Gastroesophageal sphincter (tissue), 4 donors: ENCODE results near the gene DUSP16. TPM values are rescaled to one million over a fixed set of nuclear protein-coding genes. Genes with fewer than 3 reads are reported as not detected.

ENCODE experiments used
- ATAC-seq: fragments of 150-250 bp; one replicate; pipeline ENCODE4 v1.9.1; 2016; ENCODE audit warnings: mild to moderate bottlenecking, moderate library complexity
- H3K27ac ChIP-seq, 4 donors: fragments of 200-600 bp; sonication (generic) in 3 of 4; 1 replicate in 3 of 4; 2 replicates in 1 of 4; pipeline ENCODE4 v1.5.1; 2016 to 2019
- H3K27me3 ChIP-seq: fragments of 200-600 bp; sonication (generic); one replicate; pipeline ENCODE4 v1.5.1; 2019
- H3K36me3 ChIP-seq, 2 donors: fragments of 200-600 bp; sonication (generic); one replicate each; pipeline ENCODE4 v1.5.1; 2019; ENCODE audit warnings: control low read depth in 1 of 2
- H3K4me1 ChIP-seq, 3 donors: fragments of 200-600 bp; sonication (generic); 1 replicate in 2 of 3; 2 replicates in 1 of 3; pipeline ENCODE4 v1.5.1; 2016 to 2019; ENCODE audit warnings: control low read depth in 2 of 3
- H3K4me3 ChIP-seq, 2 donors: fragments of 200-600 bp; sonication (generic); one replicate each; pipeline ENCODE4 v1.5.1; 2019; ENCODE audit warnings: mild to moderate bottlenecking in 1 of 2, moderate library complexity in 1 of 2
- H3K9me3 ChIP-seq, 3 donors: fragments of 200-600 bp; sonication (generic); one replicate each; pipeline ENCODE4 v1.5.1; 2017 to 2019; ENCODE audit warnings: control low read depth in 2 of 3
- CTCF ChIP-seq, 4 experiments: fragments of 200-600 bp in 2 of 4; fragments of 450-650 bp in 2 of 4; sonication (generic) in 1 of 4; IDR thresholded peaks; one replicate each; pipeline ENCODE4 v1.5.1; 2017 to 2019; ENCODE audit warnings: antibody characterized with exemption in 4 of 4, mild to moderate bottlenecking in 2 of 4, moderate library complexity in 2 of 4
- EP300 ChIP-seq: sonication (generic); formaldehyde crosslinking; IDR thresholded peaks from one replicate; pipeline ENCODE4 v1.6.1; 2017; ENCODE audit warnings: antibody characterized with exemption, mild to moderate bottlenecking
- POLR2A ChIP-seq, 2 donors: fragments of 450-650 bp; IDR thresholded peaks; one replicate each; pipeline ENCODE4 v1.6.1; 2017; ENCODE audit warnings: antibody characterized with exemption in 2 of 2, mild to moderate bottlenecking in 2 of 2, moderate library complexity in 1 of 2
- POLR2AphosphoS5 ChIP-seq: sonication (generic); formaldehyde crosslinking; IDR thresholded peaks from one replicate; pipeline ENCODE4 v1.6.1; 2017; ENCODE audit warnings: antibody characterized with exemption
- WGBS, 2 donors: methylation state at CpG; one replicate each; pipeline ENCODE4 v1.1.5; 2018; ENCODE audit warnings: low coverage in 1 of 2; 5-methylcytosine and 5-hydroxymethylcytosine counted together
- total RNA-seq, 4 donors: library from RNA; depleted of rRNA; stranded (reverse); fragments of >200 nt; gene quantifications; one replicate each; pipeline ENCODE4 v1.1.0, GENCODE V29; 2016

The DUSP16 gene
- total RNA-seq, 4 donors from 2014 or later, result 14.7 to 20.1 (median 17.1) TPM

- Histone ChIP-seq H3K27ac (peak overlapping the region; percentile 21 to 73 (median 68)), H3K27me3 (no peaks in the 10 kb centered on the region), H3K36me3 (no peaks in the 10 kb centered on the region), H3K9me3 (no peaks in the 10 kb centered on the region), H3K4me1 (peaks cover 0 to 30% (median 12%) of the 10 kb centered on the region in 3 donors), H3K4me3 (no peak overlapping the region)
- TF ChIP-seq POLR2A (IDR thresholded peaks at IDR 0.05) (no peak), CTCF (IDR thresholded peaks at IDR 0.05) (no peak), POLR2AphosphoS5 (no peak), EP300 (no peak)
- WGBS, 2 donors, result 0 to 11% methylated on average over 3 to 5 of the region's 5 CpGs
- peak; percentile 55 for ATAC-seq
These were observed 119.2 kb downstream of the DUSP16 start for GRCh38 chr12:12443431-12443878.

DNA sequence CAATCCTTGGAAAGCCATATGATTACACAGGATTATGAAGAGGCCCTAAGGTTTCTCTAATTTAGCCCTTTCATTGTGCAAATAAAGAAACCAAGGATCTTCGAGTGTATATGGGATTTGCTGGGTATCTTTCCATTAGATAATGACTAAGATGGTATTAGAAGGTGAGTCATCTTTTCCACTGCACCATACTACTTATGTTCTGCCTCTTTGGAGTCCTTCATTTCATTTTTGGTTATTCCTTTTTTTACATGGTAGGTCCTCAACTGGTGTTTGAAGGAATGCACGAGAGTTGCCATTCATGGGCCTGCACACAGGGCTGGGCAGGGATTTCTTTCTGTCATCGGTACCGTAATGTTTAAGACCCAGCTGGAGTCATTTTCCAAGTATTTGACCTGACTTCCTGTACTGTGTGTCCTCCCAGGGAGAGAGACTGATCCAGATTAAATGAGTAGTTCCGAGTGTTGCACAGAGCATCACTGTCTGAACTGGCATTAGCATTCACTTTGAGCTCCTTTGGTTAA is 120.1 kb downstream of the DUSP16 start:
- no peaks in the 10 kb centered on the region for H3K9me3 ChIP-seq
- TF ChIP-seq POLR2A (IDR thresholded peaks at IDR 0.05) (no peak), POLR2AphosphoS5 (peak; percentile 14)
- H3K4me3 ChIP-seq, result no peak overlapping the region
- no peaks in the 10 kb centered on the region for H3K36me3 ChIP-seq
- H3K27me3 ChIP-seq, result no peaks in the 10 kb centered on the region
- peaks cover 0 to 30% (median 12%) of the 10 kb centered on the region in 3 donors for H3K4me1 ChIP-seq
- ATAC-seq, result peak; percentile 62
- peak overlapping the region; percentile 21 to 73 (median 68) for H3K27ac ChIP-seq
- WGBS, 2 donors, result 18 to 36% methylated on average over 5 of the region's 5 CpGs

GRCh38 chr12:12441843-12442461 is 120.7 kb downstream of the DUSP16 start:
- Histone ChIP-seq H3K36me3 (no peaks in the 10 kb centered on the region), H3K9me3 (no peaks in the 10 kb centered on the region), H3K4me1 (peaks cover 0 to 30% (median 12%) of the 10 kb centered on the region in 3 donors), H3K27me3 (no peaks in the 10 kb centered on the region), H3K27ac (peak overlapping the region in 3 of 4 donors; percentile 67 to 73 (median 70)), H3K4me3 (no peak overlapping the region)
- TF ChIP-seq POLR2A (IDR thresholded peaks at IDR 0.05), result no peak
- TF ChIP-seq POLR2AphosphoS5, result no peak
- ATAC-seq, result no peak
- WGBS, 2 donors, result 78 to 82% methylated on average over 3 to 4 of the region's 4 CpGs

DNA sequence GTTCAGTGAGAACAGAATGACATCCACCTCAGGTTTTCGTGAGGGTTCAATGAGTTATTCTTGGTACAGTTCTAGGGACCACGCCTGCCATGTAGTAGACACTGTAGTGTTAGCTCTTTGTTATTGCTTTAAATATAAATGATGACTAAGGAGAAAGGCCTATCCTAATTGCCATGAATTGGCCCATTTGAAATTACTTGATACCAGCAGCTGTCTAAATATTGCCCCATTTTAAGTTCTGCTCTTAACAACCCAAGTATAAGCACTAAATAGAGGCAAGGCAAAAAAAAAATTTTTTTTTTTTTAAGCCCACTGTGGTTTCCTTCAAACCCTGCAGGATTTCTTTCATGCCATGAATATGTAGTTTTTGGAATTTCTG is 121.2 kb downstream of the DUSP16 start:
- Histone ChIP-seq H3K4me3 (no peak overlapping the region), H3K27me3 (no peaks in the 10 kb centered on the region), H3K36me3 (no peaks in the 10 kb centered on the region), H3K4me1 (peaks cover 0 to 30% (median 12%) of the 10 kb centered on the region in 3 donors), H3K27ac (peak overlapping the region in 3 of 4 donors; percentile 67 to 73 (median 70)), H3K9me3 (no peaks in the 10 kb centered on the region)
- 92% methylated on average over 2 of the region's 2 CpGs; no CpG with 5 or more reads in 1 of the 2 donors for WGBS, 2 donors
- ATAC-seq, result no peak
- TF ChIP-seq POLR2AphosphoS5 (no peak), POLR2A (IDR thresholded peaks at IDR 0.05) (no peak), EP300 (no peak), CTCF (IDR thresholded peaks at IDR 0.05) (no peak)

DNA sequence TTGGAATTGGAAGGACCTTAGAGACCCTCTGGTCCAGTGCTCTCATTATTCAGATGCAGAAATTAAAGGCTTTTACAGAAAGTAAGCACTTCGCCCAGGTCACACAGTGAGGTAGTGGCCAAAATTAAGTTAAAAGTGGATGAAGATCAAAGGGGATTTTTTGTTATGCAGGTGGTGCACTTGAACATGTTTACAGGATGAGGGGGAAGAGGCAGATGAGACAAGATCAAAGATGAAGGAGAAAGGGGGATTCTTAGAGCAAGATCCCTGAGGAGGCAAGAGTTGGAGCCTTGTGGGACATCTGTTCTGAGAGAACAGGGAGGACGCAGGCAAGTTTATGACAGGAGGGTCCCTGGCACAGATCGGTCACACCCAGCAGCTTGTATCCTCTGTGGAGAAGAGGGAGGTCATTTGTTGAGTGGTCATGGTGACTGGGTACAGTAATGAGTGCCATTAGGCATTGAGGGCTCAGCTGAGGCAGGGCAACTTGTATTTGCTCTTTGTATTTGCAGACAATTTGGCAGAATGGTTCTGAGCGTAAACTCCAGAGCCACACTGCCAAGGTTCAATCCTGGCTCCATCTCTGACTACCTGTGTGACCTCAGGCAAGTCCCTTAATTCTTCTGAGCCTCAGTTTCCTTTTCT is 121.8 kb downstream of the DUSP16 start:
- TF ChIP-seq CTCF (IDR thresholded peaks at IDR 0.05) (no peak), EP300 (no peak), POLR2A (IDR thresholded peaks at IDR 0.05) (no peak), POLR2AphosphoS5 (no peak)
- H3K9me3 ChIP-seq, result no peaks in the 10 kb centered on the region
- WGBS, 2 donors, result 95 to 96% methylated on average over 2 to 4 of the region's 4 CpGs

More for the DNA sequence above, 121.8 kb downstream of the DUSP16 start:
- ATAC-seq, result no peak
- Histone ChIP-seq H3K4me1 (peaks cover 0 to 30% (median 12%) of the 10 kb centered on the region in 3 donors), H3K4me3 (no peak overlapping the region), H3K27me3 (no peaks in the 10 kb centered on the region), H3K36me3 (peaks cover 0 to 4% of the 10 kb centered on the region in 2 donors), H3K27ac (no peak overlapping the region)
